IMR-90 (cell line): ENCODE data around the gene NPM1. TPM values are rescaled to one million over a fixed set of nuclear protein-coding genes. Genes with fewer than 3 reads are reported as not detected.
"Not testable (repeated sequence)": the region's sequence is repeated elsewhere in the genome, so short reads cannot be mapped to it uniquely, and the experiment has no call there.

Experiments used
- ATAC-seq: fragments of 200-7000 bp; cut with Tn5 transposase; 2 replicates; pipeline ENCODE4 v1.9.1; 2020; ENCODE audit warnings: low read depth, mild to moderate bottlenecking, moderate library complexity
- BruUV-seq: library from RNA; stranded (reverse); fragments of 400-500 nt; replicated peaks from 2 replicates; lab custom pipeline; 2021; lab: Mats Ljungman, UMichigan
- CTCF ChIA-PET: fragments of 300-600 bp; formaldehyde crosslinking; extraction: SDS; loops from one replicate; lab custom pipeline; 2021; ENCODE audit warnings: antibody characterized with exemption; lab: Yijun Ruan, JAX
- POLR2A ChIA-PET: fragments of 300-600 bp; sonication (Branson Sonifier 250); formaldehyde crosslinking; loops from one replicate; lab custom pipeline; 2022; ENCODE audit warnings: antibody characterized with exemption; ENCODE audit not compliant: unreplicated experiment; lab: Charles Lee
- DNase-seq: peaks from one replicate; pipeline ENCODE4 v3.0.0; 2013
- H2AFZ ChIP-seq: replicated peaks from 2 replicates; pipeline ENCODE3; 2013; ENCODE audit warnings: low read length, mild to moderate bottlenecking; ENCODE audit not compliant: poor library complexity
- H2AK5ac ChIP-seq: 2 replicates; pipeline ENCODE4 v1.6.1; 2013; ENCODE audit warnings: low read depth, low read length, inconsistent platforms
- H2AK9ac ChIP-seq: replicated peaks from 2 replicates; pipeline ENCODE3; 2013; ENCODE audit warnings: mild to moderate bottlenecking, low read depth, low read length, moderate library complexity; ENCODE audit not compliant: poor library complexity
- H2BK120ac ChIP-seq: 2 replicates; pipeline ENCODE4 v1.6.1; 2013; ENCODE audit warnings: low read depth, low read length, inconsistent platforms
- H2BK15ac ChIP-seq: 3 replicates; pipeline ENCODE4 v1.6.1; 2013; ENCODE audit warnings: low read depth, low read length, inconsistent platforms
- H2BK20ac ChIP-seq: 2 replicates; pipeline ENCODE4 v1.6.1; 2013; ENCODE audit warnings: low read depth, mild to moderate bottlenecking, inconsistent platforms, low read length, moderate library complexity
- H2BK5ac ChIP-seq: 2 replicates; pipeline ENCODE4 v1.6.1; 2013; ENCODE audit warnings: mild to moderate bottlenecking, low read depth, low read length, inconsistent platforms; ENCODE audit not compliant: poor library complexity, severe bottlenecking
- H3K14ac ChIP-seq: replicated peaks from 2 replicates; pipeline ENCODE4 v1.6.1; 2013; ENCODE audit warnings: low read depth, low read length, inconsistent platforms
- H3K18ac ChIP-seq: 2 replicates; pipeline ENCODE4 v1.6.1; 2013; ENCODE audit warnings: low read depth, low read length, control low read depth
- H3K23ac ChIP-seq: 2 replicates; pipeline ENCODE4 v1.6.1; 2013; ENCODE audit warnings: low read depth, low read length, inconsistent platforms
- H3K27ac ChIP-seq: 2 replicates; pipeline ENCODE4 v1.5.1; 2013; ENCODE audit warnings: mild to moderate bottlenecking, control low read depth, low read length; ENCODE audit not compliant: insufficient read depth
- H3K27me3 ChIP-seq: 2 replicates; pipeline ENCODE4 v1.6.1; 2013; ENCODE audit warnings: low read length; ENCODE audit not compliant: control insufficient read depth, insufficient read depth
- H3K36me3 ChIP-seq: 2 replicates; pipeline ENCODE4 v1.6.1; 2013; ENCODE audit warnings: low read length, mixed read lengths; ENCODE audit not compliant: control insufficient read depth, insufficient read depth
- H3K4ac ChIP-seq: 2 replicates; pipeline ENCODE4 v1.6.1; 2013; ENCODE audit warnings: low read depth, low read length, inconsistent platforms
- H3K4me1 ChIP-seq: 2 replicates; pipeline ENCODE4 v1.6.1; 2013; ENCODE audit warnings: low read length, mixed read lengths; ENCODE audit not compliant: control insufficient read depth, insufficient read depth
- H3K4me2 ChIP-seq: 2 replicates; pipeline ENCODE4 v1.6.1; 2013; ENCODE audit warnings: low read depth, mild to moderate bottlenecking, control low read depth, low read length, moderate library complexity
- H3K4me3 ChIP-seq: 2 replicates; pipeline ENCODE4 v1.5.1; 2013; ENCODE audit warnings: low read depth, mild to moderate bottlenecking, control low read depth, low read length, moderate library complexity; ENCODE audit not compliant: insufficient read depth
- H3K56ac ChIP-seq: 2 replicates; pipeline ENCODE4 v1.6.1; 2013; ENCODE audit warnings: low read length, inconsistent platforms; ENCODE audit not compliant: insufficient read depth; ENCODE audit errors: extremely low read depth
- H3K79me1 ChIP-seq, 2 experiments: 2 replicates each; pipeline ENCODE4 v1.6.1; 2013; ENCODE audit warnings: low read length in 2 of 2, inconsistent platforms in 1 of 2, low read depth in 1 of 2
- H3K9ac ChIP-seq: 2 replicates; pipeline ENCODE4 v1.6.1; 2013; ENCODE audit warnings: low read depth, low read length, control low read depth
- H3K9me1 ChIP-seq: 2 replicates; pipeline ENCODE4 v1.6.1; 2013; ENCODE audit warnings: low read length, inconsistent platforms; ENCODE audit not compliant: insufficient read depth
- H3K9me3 ChIP-seq: 2 replicates; pipeline ENCODE4 v1.6.1; 2013; ENCODE audit warnings: low read length; ENCODE audit not compliant: control insufficient read depth, insufficient read depth
- H4K20me1 ChIP-seq: 2 replicates; pipeline ENCODE4 v1.6.1; 2013; ENCODE audit warnings: low read length, inconsistent platforms; ENCODE audit not compliant: insufficient read depth
- H4K5ac ChIP-seq: 2 replicates; pipeline ENCODE4 v1.6.1; 2013; ENCODE audit warnings: mild to moderate bottlenecking, low read depth, low read length, control low read depth
- H4K8ac ChIP-seq, 2 experiments: 2 replicates each; pipeline ENCODE4 v1.6.1; 2013; ENCODE audit warnings: low read depth in 2 of 2, low read length in 2 of 2, control low read depth in 1 of 2, inconsistent platforms in 1 of 2
- H4K91ac ChIP-seq: 2 replicates; pipeline ENCODE4 v1.6.1; 2013; ENCODE audit warnings: low read depth, low read length, inconsistent platforms; ENCODE audit not compliant: insufficient read depth
- CEBPB ChIP-seq: IDR thresholded peaks from 2 replicates; pipeline ENCODE4 v1.6.1; 2012; ENCODE audit warnings: low read depth, low read length, improper control_type of control experiment
- CTCF ChIP-seq: conservative IDR thresholded peaks from 2 replicates; pipeline ENCODE4 v1.5.1; 2012; ENCODE audit warnings: mild to moderate bottlenecking, low read depth, low read length, improper control_type of control experiment
- FOS ChIP-seq: fragments of 150-350 bp; IDR thresholded peaks from 2 replicates; pipeline ENCODE4 v1.6.1; 2016; ENCODE audit warnings: low read depth, low read length
- MAFK ChIP-seq: IDR thresholded peaks from 2 replicates; pipeline ENCODE4 v1.6.1; 2012; ENCODE audit warnings: low read depth, low read length, improper control_type of control experiment
- NFE2L2 ChIP-seq: fragments of 150-350 bp; IDR thresholded peaks from 2 replicates; pipeline ENCODE4 v1.6.1; 2016; ENCODE audit warnings: low read depth, mild to moderate bottlenecking, low read length
- POLR2A ChIP-seq: IDR thresholded peaks from 2 replicates; pipeline ENCODE4 v1.6.1; 2012; ENCODE audit warnings: mild to moderate bottlenecking, low read depth, low read length
- SMC3 ChIP-seq: fragments of 150-350 bp; IDR thresholded peaks from 2 replicates; pipeline ENCODE4 v1.6.1; 2016; ENCODE audit warnings: low read depth, mild to moderate bottlenecking, antibody characterized with exemption, low read length, moderate library complexity
- USF2 ChIP-seq: fragments of 150-350 bp; IDR thresholded peaks from 2 replicates; pipeline ENCODE4 v1.6.1; 2017; ENCODE audit warnings: mild to moderate bottlenecking, antibody characterized with exemption, low read length, low read depth
- WGBS, 2 experiments: methylation state at CpG; one replicate each; pipeline versions ENCODE4 v1.1.5 to v1.1.7; 2013; ENCODE audit warnings: missing lambda C conversion rate in 2 of 2; ENCODE audit not compliant: insufficient read length in 1 of 2; ENCODE audit errors: extremely low coverage in 2 of 2; 5-methylcytosine and 5-hydroxymethylcytosine counted together
- dilution Hi-C: fragments of 300-500 bp; cut with HindIII; formaldehyde crosslinking; loops from one replicate; pipeline ENCODE4 v1.14.3; 2018; ENCODE audit warnings: low sequenced_read_pairs; ENCODE audit not compliant: unreplicated experiment
- in situ Hi-C: fragments of 300-500 bp; cut with MboI; formaldehyde crosslinking; loops from 3 replicates; pipeline ENCODE4 v1.14.3; 2019; ENCODE audit warnings: low sequenced_read_pairs, inconsistent platforms, mixed read lengths
- intact Hi-C: fragments of 100-400 bp; cut with micrococcal nuclease; formaldehyde crosslinking; loops from 2 replicates; pipeline ENCODE4 v1.10.0; 2022
- polyA plus RNA-seq, 3 experiments: library from polyadenylated mRNA; depleted of rRNA; stranded (reverse); fragments of >200 nt; gene quantifications; 2 replicates each; pipeline ENCODE4 v1.2.3, GENCODE V29; 2012; ENCODE audit warnings: low replicate concordance in 1 of 3
- total RNA-seq: library from RNA; depleted of rRNA; stranded (reverse); fragments of >200 nt; gene quantifications from 2 replicates; pipeline ENCODE4 v1.2.3, GENCODE V29; 2012

NPM1 gene
- total and polyA plus RNA-seq, 2 of the 4 experiments (the other 2 are of a cell fraction), result 856 to 929 TPM

- Histone ChIP-seq H2BK120ac (no peak overlapping the region), H3K9me3 (no peaks in the 10 kb centered on the region), H3K27ac (no peak overlapping the region), H3K23ac (no peak overlapping the region), H4K91ac (no peak overlapping the region), H4K20me1 (no peaks in the 10 kb centered on the region), H4K5ac (no peak overlapping the region), H3K4me3 (no peak overlapping the region), H3K4me2 (no peak overlapping the region), H3K79me1 (no peaks in the 10 kb centered on the region), H3K56ac (no peak overlapping the region), H2BK5ac (no peak overlapping the region), H3K14ac (no peak overlapping the region), H2AFZ (no peak overlapping the region), H3K4ac (no peak overlapping the region), H3K4me1 (no peaks in the 10 kb centered on the region), H2AK9ac (no peak overlapping the region), H2AK5ac (no peak overlapping the region), H3K9me1 (no peaks in the 10 kb centered on the region), H2BK15ac (no peak overlapping the region), H3K36me3 (no peaks in the 10 kb centered on the region), H3K9ac (no peak overlapping the region), H3K27me3 (no peaks in the 10 kb centered on the region; the same call in 1 of the 2 replicates), H4K8ac (no peak overlapping the region), H3K18ac (no peak overlapping the region), H2BK20ac (no peak overlapping the region)
- TF ChIP-seq CEBPB (no peak), NFE2L2 (no peak), FOS (no peak), MAFK (no peak), SMC3 (no peak), CTCF (no peak), USF2 (no peak), POLR2A (no peak)
- intact Hi-C loops (no loop called here), dilution Hi-C loops (no loop called here), in situ Hi-C loops (no loop called here)
- ATAC-seq (no peak), DNase-seq (no peak)
- ChIA-PET POLR2A (no interaction called here), CTCF (no interaction called here)
- no CpG with 5 or more reads among the region's 7 CpGs for WGBS, 2 experiments
- BruUV-seq, result no TSS peak
Observed at GRCh38 chr5:171379961-171380360, 7.7 kb upstream of the NPM1 start.

GRCh38 chr5:171384416-171384815 lies 3.2 kb upstream of the NPM1 start:
- H3K4me3 ChIP-seq, H3K9me3 ChIP-seq, H2AK9ac ChIP-seq, H3K27ac ChIP-seq, H4K91ac ChIP-seq, H3K9me1 ChIP-seq, in situ Hi-C loops, H3K56ac ChIP-seq, H3K23ac ChIP-seq, intact Hi-C loops, H3K14ac ChIP-seq, ATAC-seq, POLR2A ChIA-PET, DNase-seq, H3K4me2 ChIP-seq, H3K4me1 ChIP-seq, BruUV-seq, H2BK15ac ChIP-seq, H4K5ac ChIP-seq, H2AK5ac ChIP-seq, H2BK5ac ChIP-seq, H2AFZ ChIP-seq, H4K8ac ChIP-seq, dilution Hi-C loops, H3K9ac ChIP-seq, H3K36me3 ChIP-seq, H3K27me3 ChIP-seq, H2BK20ac ChIP-seq, H3K79me1 ChIP-seq, CTCF ChIA-PET, H2BK120ac ChIP-seq, H3K4ac ChIP-seq, H3K18ac ChIP-seq: not testable (repeated sequence)
- peaks cover 18% of the 10 kb centered on the region for H4K20me1 ChIP-seq
- WGBS, 2 experiments, result 80% methylated on average over 3 of the region's 9 CpGs; no CpG with 5 or more reads in 1 of the 2 experiments
